ES-I3 (cell line): ENCODE data around the gene ANKLE1.

Source experiments
- H3K36me3 ChIP-seq: 2 replicates; pipeline ENCODE4 v1.6.1; 2013; ENCODE audit warnings: mild to moderate bottlenecking, low read length, control low read depth, moderate library complexity; ENCODE audit not compliant: insufficient read depth
- H3K4me1 ChIP-seq: 2 replicates; pipeline ENCODE4 v1.6.1; 2013; ENCODE audit warnings: mild to moderate bottlenecking, control low read depth, low read length; ENCODE audit not compliant: insufficient read depth
- H3K9ac ChIP-seq: 2 replicates; pipeline ENCODE4 v1.6.1; 2013; ENCODE audit warnings: low read depth, mild to moderate bottlenecking, low read length, moderate library complexity
- H3K9me3 ChIP-seq: 2 replicates; pipeline ENCODE4 v1.6.1; 2013; ENCODE audit warnings: mild to moderate bottlenecking, low read length, moderate library complexity; ENCODE audit not compliant: control insufficient read depth, insufficient read depth

The ANKLE1 gene

DNA sequence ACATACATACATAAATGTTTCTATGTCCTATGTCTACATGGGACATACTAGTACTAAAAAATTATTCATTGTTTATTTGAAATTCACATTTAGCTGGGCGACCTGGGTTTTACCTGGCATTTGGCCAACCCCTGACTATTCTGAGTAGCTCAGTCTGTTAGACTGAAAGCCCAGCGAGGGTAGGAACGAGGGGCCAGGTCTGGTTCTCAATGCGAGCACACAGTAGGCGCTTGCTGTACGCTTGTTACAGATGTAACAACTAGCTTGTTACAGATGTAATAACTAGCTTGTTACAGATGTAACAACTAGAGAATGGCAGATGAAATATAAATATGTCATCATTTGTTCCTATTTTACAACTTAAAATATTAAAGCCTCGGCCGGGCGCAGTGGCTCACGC, 53.9 kb downstream of the ANKLE1 start:
- H3K36me3 ChIP-seq = no peaks in the 10 kb centered on the region
- no peaks in the 10 kb centered on the region for H3K9me3 ChIP-seq
- H3K4me1 ChIP-seq = no peaks in the 10 kb centered on the region
- no peak overlapping the region for H3K9ac ChIP-seq
